WERI-Rb-1 (cell line): ENCODE results near the gene ZNF700.

ENCODE experiments used
- DNase-seq: peaks from one replicate; pipeline ENCODE4 v3.0.0-alpha.2; 2020
- H3K27ac ChIP-seq: fragments of 250-450 bp; sonication (Bioruptor Pico); 2 replicates; pipeline ENCODE4 v1.5.1; 2020; ENCODE audit warnings: mild to moderate bottlenecking, moderate library complexity
- H3K27me3 ChIP-seq: fragments of 250-450 bp; sonication (Bioruptor Pico); 2 replicates; pipeline ENCODE4 v1.5.1; 2021; ENCODE audit warnings: mild to moderate bottlenecking, low read depth, moderate library complexity; ENCODE audit not compliant: insufficient read depth, severe bottlenecking
- H3K36me3 ChIP-seq: fragments of 250-450 bp; sonication (Bioruptor Pico); 2 replicates; pipeline ENCODE4 v1.5.1; 2020; ENCODE audit warnings: mild to moderate bottlenecking, moderate library complexity
- H3K4me3 ChIP-seq: 2 replicates; pipeline ENCODE4 v1.5.1; 2011; ENCODE audit warnings: low read depth, mild to moderate bottlenecking, control low read depth, low read length
- H3K9me3 ChIP-seq: fragments of 250-450 bp; sonication (Bioruptor Pico); 2 replicates; pipeline ENCODE4 v1.5.1; 2021; ENCODE audit warnings: mild to moderate bottlenecking, moderate library complexity; ENCODE audit not compliant: severe bottlenecking
- CTCF ChIP-seq: IDR thresholded peaks from 2 replicates; pipeline ENCODE4 v1.5.1; 2011; ENCODE audit warnings: low read depth, mild to moderate bottlenecking, control low read depth, inconsistent platforms, low read length

Gene ZNF700

GRCh38 chr19:11979527-11979926 lies 54.6 kb downstream of the ZNF700 start:
- no peak for DNase-seq
- H3K27ac ChIP-seq, result no peak overlapping the region
- H3K4me3 ChIP-seq, result no peak overlapping the region
- no peak for TF ChIP-seq CTCF
- H3K9me3 ChIP-seq, result peaks cover 31% of the 10 kb centered on the region
- no peaks in the 10 kb centered on the region for H3K27me3 ChIP-seq
- H3K36me3 ChIP-seq, result peaks cover 8% of the 10 kb centered on the region

GRCh38 chr19:11982526-11982925 lies 57.6 kb downstream of the ZNF700 start:
- TF ChIP-seq CTCF, result no peak
- peaks cover 8% of the 10 kb centered on the region for H3K36me3 ChIP-seq
- H3K9me3 ChIP-seq, result peaks cover 32% of the 10 kb centered on the region
- no peak overlapping the region for H3K4me3 ChIP-seq
- H3K27ac ChIP-seq, result no peak overlapping the region
- no peaks in the 10 kb centered on the region for H3K27me3 ChIP-seq
- DNase-seq, result no peak

DNA sequence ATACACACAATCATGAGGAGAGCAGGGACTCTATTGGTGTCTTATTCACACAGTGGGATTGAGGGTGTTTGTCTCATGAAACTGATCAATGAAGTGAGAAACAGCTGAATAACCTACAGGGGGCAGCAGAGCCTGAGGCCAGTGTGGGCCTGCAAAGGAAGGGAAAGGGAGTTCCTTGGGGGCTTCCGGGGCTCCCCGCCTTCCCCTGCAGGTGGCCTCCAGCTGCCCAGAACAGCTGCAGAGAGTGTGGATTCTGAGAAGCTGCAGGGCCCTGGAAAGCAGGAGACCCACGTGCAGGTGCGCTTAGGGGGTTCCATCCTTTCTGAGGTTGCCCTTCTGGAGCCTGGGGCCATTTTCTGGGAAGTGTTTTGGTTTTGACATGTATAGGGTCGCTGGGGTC lies 60.1 kb downstream of the ZNF700 start:
- peak; percentile 52 for DNase-seq
- H3K9me3 ChIP-seq, result peaks cover 14% of the 10 kb centered on the region
- TF ChIP-seq CTCF, result peak; percentile 74
- H3K27me3 ChIP-seq, result no peaks in the 10 kb centered on the region
- no peak overlapping the region for H3K4me3 ChIP-seq
- no peak overlapping the region for H3K27ac ChIP-seq
- no peaks in the 10 kb centered on the region; the same call in none of the 2 replicates for H3K36me3 ChIP-seq

- Histone ChIP-seq H3K4me3 (no peak overlapping the region), H3K36me3 (no peaks in the 10 kb centered on the region; the same call in none of the 2 replicates), H3K27me3 (no peaks in the 10 kb centered on the region), H3K9me3 (peaks cover 4% of the 10 kb centered on the region), H3K27ac (no peak overlapping the region)
- TF ChIP-seq CTCF, result no peak
- no peak for DNase-seq
Measured at GRCh38 chr19:11986754-11987153, 61.8 kb downstream of the ZNF700 start.

DNA sequence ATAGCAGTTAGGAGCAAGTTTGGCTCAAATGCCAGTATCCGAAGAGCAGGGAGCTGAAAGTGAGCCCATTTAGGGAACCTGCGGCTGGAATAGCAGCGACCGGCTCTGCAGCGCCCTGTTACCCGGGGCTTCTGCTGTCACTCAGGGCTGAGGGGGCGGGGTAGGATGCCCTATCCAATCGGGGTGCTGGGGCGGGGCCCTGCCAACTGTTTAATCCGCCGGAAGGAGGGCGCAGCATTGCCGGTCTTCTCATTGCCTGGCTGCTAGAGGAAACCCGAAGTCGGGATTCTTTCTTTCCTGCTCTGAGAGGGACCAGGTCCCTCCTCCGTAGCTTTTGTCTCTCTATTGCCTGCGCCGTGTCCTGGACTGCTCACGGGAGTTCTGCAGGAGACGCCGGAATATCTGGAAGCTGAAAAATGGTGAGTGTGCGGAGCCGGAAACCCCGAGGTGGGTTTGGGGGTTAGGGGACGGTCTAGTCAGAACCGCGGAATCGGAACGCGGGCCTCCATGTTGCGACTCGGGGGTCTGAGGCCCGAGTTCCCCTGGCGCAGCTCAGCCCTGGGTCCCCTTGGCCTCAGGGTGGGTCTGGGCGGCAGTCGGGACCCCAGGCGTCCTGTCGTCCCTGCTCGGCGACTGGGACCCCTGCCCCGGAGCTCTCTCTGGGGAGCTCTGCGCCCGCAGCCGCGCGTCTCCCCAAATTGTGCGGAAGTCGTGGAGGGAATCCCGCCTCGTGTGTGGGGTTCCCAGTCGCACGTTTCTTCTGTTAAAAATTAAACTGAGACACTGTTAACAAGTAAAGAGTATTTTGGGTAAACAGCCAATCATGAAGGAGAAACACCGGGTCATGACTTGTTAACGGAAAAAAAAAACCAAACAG lies 62.7 kb downstream of the ZNF700 start:
- peak overlapping the region; percentile 74 for H3K4me3 ChIP-seq
- no peaks in the 10 kb centered on the region for H3K27me3 ChIP-seq
- no peaks in the 10 kb centered on the region; the same call in none of the 2 replicates for H3K36me3 ChIP-seq
- DNase-seq, result peak; percentile 98
- H3K9me3 ChIP-seq, result peaks cover 4% of the 10 kb centered on the region
- H3K27ac ChIP-seq, result peak overlapping the region; percentile 72
- TF ChIP-seq CTCF, result no peak
